T47D (cell line): ENCODE results near the gene ACKR2.
A peak's percentile ranks its signal among the peaks of the same experiment; 100 is the strongest.

Source experiments
- DNase-seq, 2 experiments: peaks; one replicate each; pipeline versions ENCODE4 v3.0.0 to v3.0.0-alpha.2; 2011 to 2012; ENCODE audit warnings: low read depth in 1 of 2, low spot score in 1 of 2
- JUND ChIP-seq: IDR thresholded peaks from 2 replicates; pipeline ENCODE4 v1.6.1; 2012; ENCODE audit warnings: low read depth
- in situ Hi-C: cut with HindIII; loops from 2 replicates; pipeline ENCODE4 v1.10.0; 2016; ENCODE audit warnings: low sequenced_read_pairs, low pct_unique_long_range_greater_than_20kb

The ACKR2 gene

DNA sequence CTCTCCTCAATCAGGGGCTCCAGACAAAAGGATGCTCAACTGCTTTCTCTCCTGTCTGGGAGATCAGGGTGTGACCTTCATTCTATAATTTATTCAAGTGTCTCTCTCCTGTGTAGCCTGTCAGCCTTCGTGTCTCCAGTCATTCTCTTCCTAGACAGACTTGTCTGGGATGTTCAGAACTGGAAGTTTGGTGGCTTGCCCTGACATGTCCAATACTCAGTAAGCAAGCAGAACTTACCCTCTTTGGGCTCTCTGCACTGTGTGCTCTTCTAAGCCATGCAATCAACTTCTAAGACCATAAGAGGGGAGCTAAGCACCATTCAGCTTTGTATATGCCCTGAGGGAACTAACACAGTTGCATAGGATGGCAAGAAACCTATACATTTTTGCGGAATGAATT is 14.1 kb downstream of the ACKR2 start:
- in situ Hi-C loops = no loop called here
- DNase-seq = peak in 1 of 2 experiments; percentile 84
- TF ChIP-seq JUND = no peak

DNA sequence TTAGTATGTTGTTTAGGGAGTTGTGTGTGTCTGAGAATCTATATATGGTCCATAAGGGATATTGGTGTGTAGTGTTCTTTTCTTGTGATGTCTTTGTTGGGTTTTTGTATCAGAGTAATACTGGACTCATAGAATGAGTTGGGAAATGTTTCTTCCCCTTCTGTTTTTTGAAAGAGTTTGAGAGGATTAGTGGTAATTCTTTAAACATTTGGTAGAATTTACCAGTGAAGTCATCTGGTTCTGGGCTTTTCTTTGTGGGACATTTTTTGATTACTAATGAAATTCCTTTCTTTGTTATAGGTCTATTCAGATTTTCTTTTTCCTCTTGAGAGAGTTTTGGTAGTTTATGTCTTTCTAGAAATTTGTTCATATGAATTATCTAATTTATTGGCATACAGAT is 16.9 kb downstream of the ACKR2 start:
- DNase-seq = no peak
- in situ Hi-C loops = no loop called here
- TF ChIP-seq JUND = no peak

DNA sequence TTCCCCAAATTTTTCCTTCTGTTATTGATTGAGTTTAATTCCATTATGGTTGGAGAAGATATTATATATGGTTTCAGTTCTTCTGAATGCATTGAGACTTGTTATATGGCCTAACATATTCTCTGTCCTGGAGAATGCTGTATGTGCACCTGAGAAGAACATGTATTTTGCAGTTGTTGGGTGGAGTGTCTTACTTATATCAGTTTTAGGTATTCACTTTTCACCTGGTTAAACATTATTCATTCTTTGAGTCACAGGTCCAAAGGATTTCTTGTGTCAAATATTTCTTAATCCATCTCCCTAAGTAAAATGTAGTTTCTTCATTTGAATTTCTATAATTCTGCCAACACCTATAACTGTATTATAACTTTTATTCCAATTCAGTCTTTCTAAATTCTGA is 17.8 kb downstream of the ACKR2 start:
- in situ Hi-C loops = no loop called here
- no peak for DNase-seq
- TF ChIP-seq JUND = no peak

DNA sequence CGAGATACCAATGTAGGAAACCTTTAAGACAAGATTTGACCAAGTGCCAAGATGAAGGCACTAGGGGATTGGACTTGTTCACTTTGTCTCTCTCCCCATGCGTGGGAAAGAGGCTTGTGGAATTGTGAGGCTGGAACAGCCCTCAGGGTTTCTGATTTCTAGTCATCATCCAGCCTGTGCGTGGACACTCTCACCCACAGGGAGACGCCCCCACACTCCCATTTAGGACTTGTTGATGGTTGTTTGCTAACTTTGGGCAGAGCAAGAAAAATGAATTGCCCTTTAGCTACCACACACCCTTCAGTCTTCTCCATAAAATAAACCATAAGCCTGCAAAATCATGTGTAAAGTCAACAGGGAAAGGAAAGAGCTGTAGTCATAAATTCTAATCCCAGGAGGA is 18.4 kb downstream of the ACKR2 start:
- no peak for TF ChIP-seq JUND
- in situ Hi-C loops = no loop called here
- peak in 1 of 2 experiments; percentile 38 for DNase-seq

DNA sequence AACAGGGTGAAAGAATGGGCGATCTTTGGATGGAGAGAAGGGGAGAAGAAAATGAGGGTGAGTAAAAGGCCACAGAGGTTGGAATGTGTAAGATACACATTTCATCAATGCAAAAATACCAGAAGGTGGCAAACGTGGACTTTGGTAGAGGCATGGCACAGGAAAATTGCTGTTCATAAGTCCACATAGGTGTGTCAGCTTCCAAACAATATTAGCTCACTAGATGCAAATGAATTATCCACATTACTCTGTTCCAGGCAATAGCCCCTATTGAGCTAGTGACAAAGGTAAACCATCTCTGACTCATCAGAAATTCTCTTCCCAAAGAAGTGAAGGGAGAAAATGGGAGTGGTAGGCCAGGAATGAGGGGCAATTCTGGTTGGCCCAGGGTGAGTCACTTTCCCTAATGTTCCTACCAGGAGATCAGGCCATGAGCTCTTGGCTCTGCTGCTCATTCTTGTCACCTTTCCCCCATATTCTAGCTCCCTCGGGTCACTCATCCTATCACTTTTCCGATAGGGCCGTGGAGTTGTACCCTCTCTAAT is 19.9 kb downstream of the ACKR2 start:
- no peak for DNase-seq

DNA sequence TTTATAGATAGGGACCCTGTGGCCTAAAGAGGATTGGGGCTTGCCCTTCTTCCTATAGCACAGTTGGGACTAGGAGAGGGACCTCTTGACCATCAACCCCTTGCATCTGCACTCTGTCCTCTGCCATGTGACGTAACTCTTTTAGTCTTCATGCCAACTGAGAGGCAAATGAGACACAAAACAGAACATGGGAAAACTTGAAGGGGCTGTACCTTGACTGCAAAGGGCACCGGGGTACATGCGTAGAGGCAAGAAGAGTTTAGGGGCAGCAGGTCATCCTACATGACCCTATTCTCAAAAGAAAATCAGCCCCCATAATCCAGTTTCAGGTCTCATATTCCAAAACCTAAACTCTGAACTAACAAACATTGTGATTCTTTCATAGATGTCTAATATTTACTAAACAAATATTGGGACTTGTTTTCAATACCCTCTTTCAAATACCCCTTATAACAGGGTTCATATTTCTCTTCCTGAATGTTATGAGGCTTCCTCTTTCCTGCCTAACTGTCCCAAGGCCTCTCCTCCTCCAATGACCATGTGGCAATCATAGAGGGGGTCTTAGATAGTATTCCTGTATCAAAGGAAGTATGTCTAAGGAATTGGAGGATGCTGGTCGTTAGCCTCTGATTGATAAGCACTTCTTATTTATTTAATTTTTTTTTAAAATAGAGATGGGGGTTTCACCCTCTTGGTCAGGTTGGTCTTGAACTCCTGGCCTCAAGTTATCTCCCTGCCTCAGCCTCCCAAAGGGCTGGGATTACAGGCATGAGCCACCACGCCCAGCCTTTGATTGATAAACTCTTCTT is 20.6 kb downstream of the ACKR2 start:
- in situ Hi-C loops = no loop called here
- TF ChIP-seq JUND = no peak
- DNase-seq = no peak

More for the DNA sequence above, 19.9 kb downstream of the ACKR2 start:
- in situ Hi-C loops = no loop called here
- TF ChIP-seq JUND = no peak

DNA sequence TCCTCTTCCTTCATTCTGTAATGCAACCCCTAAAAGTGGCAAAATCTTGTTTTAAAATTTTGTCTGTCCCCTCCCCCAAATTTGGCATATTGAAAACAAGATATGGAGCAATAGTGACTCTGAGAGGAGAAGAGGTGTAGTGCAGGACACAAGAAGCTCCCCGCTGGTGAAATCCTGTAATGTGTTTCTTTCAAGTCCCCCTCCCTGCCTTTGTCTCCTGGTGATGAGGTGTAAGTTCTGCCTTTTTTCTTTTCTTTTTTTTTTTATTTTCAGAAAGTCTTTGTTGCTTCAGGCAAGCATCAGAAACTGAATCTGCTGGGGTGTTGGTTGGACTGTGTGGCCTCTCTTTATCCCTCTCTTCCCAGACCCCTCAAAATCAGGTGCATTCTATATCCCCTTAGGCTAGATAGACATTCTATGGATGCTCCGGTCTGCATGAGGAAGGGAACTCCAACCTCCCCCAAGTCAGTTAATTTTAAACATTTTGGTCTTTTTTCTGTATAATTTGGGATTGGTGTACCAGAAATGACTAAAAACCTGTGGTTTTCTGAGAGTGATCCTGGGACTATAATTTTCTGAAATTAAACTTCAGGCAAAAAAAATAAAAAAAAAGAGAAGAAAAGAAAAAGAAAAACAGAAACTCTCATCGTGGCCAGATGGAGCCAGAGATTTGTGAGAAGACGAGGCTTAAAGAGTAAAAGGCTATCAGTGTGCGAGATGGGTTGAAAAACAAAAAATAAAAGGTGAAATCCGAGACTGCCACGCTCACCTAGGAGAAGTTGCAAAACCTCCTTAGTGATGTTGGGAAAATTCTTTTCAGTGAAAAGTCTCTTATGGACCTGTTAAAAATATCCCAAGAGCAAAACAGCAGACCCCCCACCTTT is 21.4 kb downstream of the ACKR2 start:
- in situ Hi-C loops = no loop called here
- no peak for TF ChIP-seq JUND
- DNase-seq = peak; percentile 31 to 79

DNA sequence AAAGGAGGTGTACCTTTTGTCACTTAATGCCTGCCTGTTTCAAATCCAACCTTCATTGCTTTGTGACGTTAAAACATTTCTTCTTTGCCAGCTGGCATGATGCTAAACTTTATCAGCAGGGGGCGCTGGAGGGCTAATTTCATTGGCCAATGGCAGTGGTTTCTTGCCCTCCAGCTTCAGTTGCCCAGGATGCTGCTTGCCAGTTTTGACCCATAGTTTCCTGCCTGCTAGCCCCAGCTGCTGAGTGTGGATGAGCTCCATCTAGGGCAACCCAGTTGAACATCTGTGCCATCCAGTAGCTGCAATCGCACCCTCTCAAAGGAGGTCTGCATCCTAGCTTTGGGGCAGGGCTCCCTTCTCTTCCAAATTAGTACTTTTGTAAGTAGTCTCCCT is 22.1 kb downstream of the ACKR2 start:
- DNase-seq = peak; percentile 18 to 84
- TF ChIP-seq JUND = no peak
- in situ Hi-C loops = no loop called here

DNA sequence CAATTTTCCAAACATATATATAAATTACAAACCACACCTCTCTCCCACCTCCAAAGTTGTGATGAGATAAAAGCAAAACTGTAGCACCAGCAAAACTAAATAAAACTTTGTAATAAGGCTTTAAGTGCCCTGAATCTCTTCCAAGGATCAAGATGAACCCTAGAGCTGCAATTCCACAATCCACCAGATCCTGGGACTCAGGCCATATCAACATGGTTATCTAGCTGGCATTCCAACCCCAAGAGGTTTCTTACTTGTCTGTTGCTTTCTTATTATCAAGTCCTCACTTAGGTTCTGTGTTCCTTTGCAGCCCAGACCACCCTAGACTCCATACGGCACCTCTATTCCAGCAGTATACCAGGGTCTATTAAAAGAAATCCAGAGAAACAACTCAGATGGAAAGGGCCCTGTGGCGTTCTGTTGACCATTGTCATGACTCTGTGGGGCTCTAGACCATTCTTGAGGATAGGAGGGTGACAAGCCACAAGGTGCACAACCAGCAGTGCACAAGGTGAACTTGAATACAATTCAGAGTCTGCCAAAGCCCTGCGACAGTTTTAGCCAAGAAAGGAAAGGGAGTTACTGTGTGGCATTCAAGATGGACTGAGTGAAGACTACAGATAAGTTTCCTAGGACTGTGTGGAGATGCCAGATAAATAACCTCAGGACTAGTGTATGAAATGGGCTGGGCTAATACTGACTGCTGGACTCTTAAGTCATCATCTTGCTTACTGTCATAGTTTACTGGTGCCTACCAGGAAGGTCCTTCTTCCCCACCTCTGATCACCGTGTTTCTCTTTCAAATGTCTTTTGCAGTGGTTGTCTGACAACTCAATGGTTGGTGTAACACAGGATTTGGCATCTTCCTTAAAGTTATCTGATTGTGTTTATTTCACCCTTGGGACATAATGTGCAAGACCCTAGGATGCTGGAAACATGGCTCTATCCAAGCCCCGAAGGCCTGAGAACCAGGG is 27.2 kb downstream of the ACKR2 start:
- no peak for TF ChIP-seq JUND
- DNase-seq = peak in 1 of 2 experiments; percentile 57
- in situ Hi-C loops = no loop called here

DNA sequence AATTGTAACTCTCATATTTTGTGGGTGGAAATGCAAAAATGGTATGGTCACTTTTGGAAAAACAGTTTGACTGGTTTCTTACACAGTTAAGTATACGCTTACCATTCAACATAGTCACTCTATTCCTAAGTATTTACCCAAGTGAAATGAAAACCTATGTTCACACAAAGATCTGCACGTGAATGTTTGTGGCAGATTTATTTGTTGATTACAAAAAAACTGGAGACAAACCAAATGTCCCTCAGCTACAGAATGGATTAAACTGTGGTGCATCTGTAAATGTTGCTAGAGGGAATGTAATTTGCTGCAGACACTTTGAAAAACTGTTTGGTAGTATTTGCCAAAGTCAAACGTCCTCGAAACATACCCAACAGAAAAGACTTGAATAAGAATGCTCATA is 29.3 kb downstream of the ACKR2 start:
- peak in 1 of 2 experiments; percentile 59 for DNase-seq
- in situ Hi-C loops = no loop called here
- TF ChIP-seq JUND = 0 out of 2 replicates have a peak, but pooled peaks have one; percentile 5

DNA sequence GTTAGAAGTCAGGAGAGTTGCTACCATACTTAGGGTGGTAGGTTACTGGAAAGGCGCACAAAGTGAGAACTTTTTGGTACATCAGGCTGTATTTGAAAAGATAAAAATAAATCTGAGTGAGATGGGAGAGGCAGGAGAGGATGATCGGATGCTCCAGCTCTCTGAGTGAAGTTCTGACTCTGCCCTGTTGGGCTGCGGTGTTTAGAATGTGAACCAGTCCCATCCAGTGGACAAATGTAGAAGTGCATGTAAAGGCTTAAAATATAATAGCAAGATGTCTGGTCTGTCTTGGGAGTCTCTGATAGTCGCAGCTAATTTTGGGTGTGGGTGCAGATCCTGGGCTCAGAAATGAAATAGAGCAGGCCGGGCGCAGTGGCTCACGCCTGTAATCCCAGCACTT is 30.4 kb downstream of the ACKR2 start:
- in situ Hi-C loops = no loop called here
- peak; percentile 56 to 88 for DNase-seq
- TF ChIP-seq JUND = no peak

DNA sequence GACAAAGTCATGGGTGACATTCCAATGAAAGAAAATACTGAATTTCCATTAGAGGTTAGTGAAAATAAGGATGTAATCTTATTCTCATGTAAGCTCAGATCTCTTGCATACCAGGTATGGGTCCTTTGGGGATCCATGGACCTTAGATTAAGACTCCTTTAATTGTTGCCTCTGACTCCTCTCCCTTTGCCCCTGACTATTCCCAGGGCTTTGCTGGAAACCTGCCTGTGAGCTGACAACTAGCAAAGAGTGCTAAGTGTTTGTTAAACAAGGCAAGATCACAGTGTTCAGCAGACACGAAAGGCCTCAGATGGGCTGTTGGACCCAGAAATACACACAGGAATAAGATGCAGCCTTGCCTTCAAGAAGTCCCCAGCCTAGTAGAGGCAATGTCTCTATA is 32.1 kb downstream of the ACKR2 start:
- DNase-seq = no peak
- no peak for TF ChIP-seq JUND
- in situ Hi-C loops = no loop called here
